Ovary (tissue), 9 donors: Measurements from ENCODE around the gene DAP3. TPM values are rescaled to one million over a fixed set of nuclear protein-coding genes. Genes with fewer than 3 reads are reported as not detected.

Source experiments
- DNase-seq, 5 donors: peaks; one replicate each; pipeline ENCODE4 v3.0.0-alpha.2; 2019 to 2020
- H3K27ac ChIP-seq, 2 donors: fragments of 200-600 bp; one replicate each; pipeline versions ENCODE4 v1.5.1 to v1.8.0; 2019 to 2022
- H3K27me3 ChIP-seq: fragments of 200-600 bp; one replicate; pipeline ENCODE4 v1.8.0; 2022
- H3K36me3 ChIP-seq: fragments of 200-600 bp; sonication (generic); one replicate; pipeline ENCODE4 v1.5.1; 2019
- H3K4me1 ChIP-seq: one replicate; pipeline ENCODE4 v1.8.1; 2013; ENCODE audit warnings: mild to moderate bottlenecking, moderate library complexity; ENCODE audit not compliant: insufficient read depth
- H3K4me3 ChIP-seq: fragments of 200-600 bp; sonication (generic); one replicate; pipeline ENCODE4 v1.5.1; 2017
- H3K9me3 ChIP-seq, 2 donors: fragments of 200-600 bp in 1 of 2; sonication (generic) in 1 of 2; one replicate each; pipeline versions ENCODE4 v1.5.1 to v1.8.1; 2013 to 2019; ENCODE audit warnings: mild to moderate bottlenecking in 1 of 2, moderate library complexity in 1 of 2
- EP300 ChIP-seq: sonication (generic); formaldehyde crosslinking; IDR thresholded peaks from one replicate; pipeline ENCODE4 v1.6.1; 2017; ENCODE audit warnings: antibody characterized with exemption
- POLR2A ChIP-seq: fragments of 450-650 bp; IDR thresholded peaks from one replicate; pipeline ENCODE4 v1.6.1; 2017; ENCODE audit warnings: antibody characterized with exemption, mild to moderate bottlenecking, moderate library complexity
- WGBS, 3 donors: extraction: QIAGEN DNeasy Blood & Tissue Kit in 1 of 3; methylation state at CpG; one replicate each; pipeline versions ENCODE4 v1.1.5 to v1.1.7; 2013 to 2017; 5-methylcytosine and 5-hydroxymethylcytosine counted together
- intact Hi-C, 4 donors: fragments of 100-400 bp; cut with DNase I; formaldehyde crosslinking; loops; one replicate each; pipeline versions ENCODE4 v1.11.0 to v1.15.1; 2022 to 2023
- polyA plus RNA-seq, 2 donors: library from polyadenylated mRNA; stranded (reverse); fragments of 200-250 nt in 1 of 2; fragments of 350-450 nt in 1 of 2; fragmentation: Illumina TruSeq in 1 of 2; extraction: RNeasy Lipid Tissue Mini Kit (QIAGEN cat#74804) in 1 of 2; gene quantifications; one replicate each; pipeline ENCODE4 v1.2.3, GENCODE V29; 2013 to 2014
- total RNA-seq, 7 donors: library from RNA; depleted of rRNA in 2 of 7; stranded (reverse); fragments of >200 nt in 2 of 7; fragmentation: NEBNext Ultra II Directional in 3 of 7; extraction: Animal tissue kit (Norgen Biotek cat#: 25700) in 3 of 7; gene quantifications; one replicate each; pipeline versions ENCODE4 v1.1.0 to v1.2.4, GENCODE V29; 2016 to 2023
- TF ChIP-seq, protein P1 (sequence below), 3 donors: fragments of 450-650 bp in 2 of 3; fragments of 200-600 bp in 1 of 3; IDR thresholded peaks; one replicate each; pipeline versions ENCODE4 v1.5.1 to v1.8.0; 2016 to 2022; ENCODE audit warnings: antibody characterized with exemption in 3 of 3, mild to moderate bottlenecking in 1 of 3
- donor health status: DM: no; HTN: no; CAD: no; lungs with moderate emphysema.
- donor health status: DM: no; HTN: no; CAD: no.
- donor health status: Bipolar disorder and iron deficiency.
- donor health status: DM: yes; HTN: yes; CAD: no.
- donor health status: DM: no; HTN: no; CAD: no.
- donor health status: DM: yes; HTN: yes; CAD: no.

Gene DAP3
- total and polyA plus RNA-seq, 9 donors = 43.7 to 140 (median 61.4) TPM

DNA sequence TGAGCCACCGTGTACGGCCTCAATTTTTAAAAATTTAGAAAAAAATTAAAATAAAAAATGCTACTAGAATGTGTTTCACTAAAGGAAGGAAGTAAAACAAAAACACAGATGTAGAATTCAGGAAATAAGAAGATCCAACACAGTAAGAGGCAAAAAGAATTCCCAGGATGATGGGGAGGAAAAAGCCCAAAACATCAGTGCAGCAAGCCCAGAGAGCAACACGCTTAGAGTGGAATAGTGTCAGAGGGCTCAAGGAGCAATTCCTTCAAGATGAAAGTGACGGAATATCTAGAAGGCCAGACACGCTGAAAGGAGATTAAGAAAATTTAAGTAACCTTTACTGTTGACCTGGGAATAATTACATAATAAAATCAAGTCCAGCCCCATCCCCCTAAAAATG is 80.4 kb downstream of the DAP3 start:
- Histone ChIP-seq H3K27ac (no peak overlapping the region), H3K4me3 (no peak overlapping the region), H3K27me3 (no peaks in the 10 kb centered on the region), H3K9me3 (no peaks in the 10 kb centered on the region), H3K36me3 (no peaks in the 10 kb centered on the region), H3K4me1 (no peaks in the 10 kb centered on the region)
- DNase-seq = no peak
- WGBS, 3 donors = 79 to 89% (median 88%) methylated on average over 5 of the region's 5 CpGs
- TF ChIP-seq, protein P1, sequence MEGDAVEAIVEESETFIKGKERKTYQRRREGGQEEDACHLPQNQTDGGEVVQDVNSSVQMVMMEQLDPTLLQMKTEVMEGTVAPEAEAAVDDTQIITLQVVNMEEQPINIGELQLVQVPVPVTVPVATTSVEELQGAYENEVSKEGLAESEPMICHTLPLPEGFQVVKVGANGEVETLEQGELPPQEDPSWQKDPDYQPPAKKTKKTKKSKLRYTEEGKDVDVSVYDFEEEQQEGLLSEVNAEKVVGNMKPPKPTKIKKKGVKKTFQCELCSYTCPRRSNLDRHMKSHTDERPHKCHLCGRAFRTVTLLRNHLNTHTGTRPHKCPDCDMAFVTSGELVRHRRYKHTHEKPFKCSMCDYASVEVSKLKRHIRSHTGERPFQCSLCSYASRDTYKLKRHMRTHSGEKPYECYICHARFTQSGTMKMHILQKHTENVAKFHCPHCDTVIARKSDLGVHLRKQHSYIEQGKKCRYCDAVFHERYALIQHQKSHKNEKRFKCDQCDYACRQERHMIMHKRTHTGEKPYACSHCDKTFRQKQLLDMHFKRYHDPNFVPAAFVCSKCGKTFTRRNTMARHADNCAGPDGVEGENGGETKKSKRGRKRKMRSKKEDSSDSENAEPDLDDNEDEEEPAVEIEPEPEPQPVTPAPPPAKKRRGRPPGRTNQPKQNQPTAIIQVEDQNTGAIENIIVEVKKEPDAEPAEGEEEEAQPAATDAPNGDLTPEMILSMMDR (IDR thresholded peaks at IDR 0.05) = no peak
- TF ChIP-seq POLR2A = no peak
- TF ChIP-seq EP300 = no peak
- intact Hi-C loops = no loop called here

DNA sequence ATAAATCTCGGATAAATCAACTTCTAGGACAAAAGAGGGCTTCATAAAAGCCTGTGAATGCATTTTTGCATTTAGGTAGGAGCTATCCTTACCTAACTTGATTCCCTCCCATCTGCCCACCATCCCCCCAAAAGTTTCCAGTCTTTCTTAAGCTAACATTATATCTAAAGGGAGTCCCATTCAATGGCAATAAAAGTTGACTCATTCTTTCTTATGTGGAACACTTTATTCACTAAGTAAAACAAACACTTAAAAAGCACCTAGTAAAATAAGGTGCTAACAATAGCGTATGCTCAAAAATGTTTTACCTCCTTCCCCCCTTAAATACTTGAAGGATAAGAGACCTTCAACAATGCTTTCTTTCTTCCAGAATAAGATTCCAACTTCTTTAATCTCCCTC is 84.3 kb downstream of the DAP3 start:
- Histone ChIP-seq H3K4me1 (no peaks in the 10 kb centered on the region), H3K27ac (no peak overlapping the region), H3K4me3 (no peak overlapping the region), H3K9me3 (no peaks in the 10 kb centered on the region), H3K36me3 (no peaks in the 10 kb centered on the region), H3K27me3 (no peaks in the 10 kb centered on the region)
- intact Hi-C loops = no loop called here
- WGBS, 3 donors = 86 to 87% (median 87%) methylated on average over 2 of the region's 2 CpGs
- TF ChIP-seq POLR2A (no peak), EP300 (no peak)
- TF ChIP-seq, protein P1 (IDR thresholded peaks at IDR 0.05) = no peak
- DNase-seq = no peak

DNA sequence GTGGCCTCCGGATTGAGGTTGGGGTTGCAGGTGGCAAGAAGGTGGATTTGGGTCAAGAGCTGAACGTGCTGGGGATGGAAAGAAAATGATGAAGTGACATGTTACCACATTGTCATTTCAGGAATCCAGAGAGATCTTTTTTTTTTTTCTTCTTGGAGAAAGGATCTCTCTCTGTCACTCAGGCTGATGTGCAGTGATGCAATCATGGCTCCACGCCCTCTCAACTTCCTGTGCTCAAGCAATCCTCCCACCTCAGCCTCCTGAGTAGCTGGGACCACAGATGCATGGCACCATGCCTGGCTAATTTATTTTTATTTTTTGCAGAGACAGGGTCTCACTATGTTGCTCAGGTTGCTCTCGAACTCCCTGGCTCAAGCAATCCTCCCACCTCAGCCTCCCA is 87.5 kb downstream of the DAP3 start:
- intact Hi-C loops = no loop called here
- Histone ChIP-seq H3K36me3 (no peaks in the 10 kb centered on the region), H3K27me3 (no peaks in the 10 kb centered on the region), H3K27ac (no peak overlapping the region), H3K9me3 (no peaks in the 10 kb centered on the region), H3K4me3 (no peak overlapping the region), H3K4me1 (no peaks in the 10 kb centered on the region)
- TF ChIP-seq POLR2A (no peak), EP300 (no peak)
- TF ChIP-seq, protein P1 (IDR thresholded peaks at IDR 0.05) = no peak
- DNase-seq = no peak
- 87 to 91% (median 90%) methylated on average over 4 of the region's 4 CpGs for WGBS, 3 donors

DNA sequence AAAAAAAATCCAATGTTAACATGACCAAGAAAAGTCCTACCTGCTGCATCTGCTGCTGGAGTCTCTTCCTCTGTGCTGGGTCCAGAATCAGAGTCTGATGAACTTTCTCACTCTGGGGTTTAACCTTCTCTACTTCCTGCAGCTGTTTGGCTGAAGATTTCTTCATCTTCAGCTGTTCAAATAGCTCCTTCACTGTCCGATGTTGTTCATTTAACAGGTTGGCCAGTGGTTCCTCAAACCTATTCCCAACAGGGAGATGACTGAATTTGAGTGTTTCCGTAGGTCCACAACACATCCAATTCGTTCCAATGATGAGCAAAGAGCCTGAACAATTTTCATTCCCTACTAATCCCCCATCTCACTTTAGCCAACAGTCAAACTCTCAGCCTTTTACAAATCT is 88.7 kb downstream of the DAP3 start:
- no peak for DNase-seq
- Histone ChIP-seq H3K27me3 (no peaks in the 10 kb centered on the region), H3K27ac (no peak overlapping the region), H3K36me3 (no peaks in the 10 kb centered on the region), H3K9me3 (no peaks in the 10 kb centered on the region), H3K4me3 (no peak overlapping the region), H3K4me1 (no peaks in the 10 kb centered on the region)
- TF ChIP-seq EP300 = no peak
- TF ChIP-seq POLR2A = no peak
- TF ChIP-seq, protein P1 (IDR thresholded peaks at IDR 0.05) = no peak
- intact Hi-C loops = no loop called here
- 92 to 97% (median 93%) methylated on average over 3 of the region's 3 CpGs for WGBS, 3 donors

Other genes starting within 250 kb of the DAP3 start
- 10 to 100 TPM; 58.6 to 98.4 (median 77.5) TPM for gene ASH1L, start 126.3 kb upstream of the DAP3 start, total RNA-seq
- 10 to 100 TPM; 16.2 to 33.9 TPM for gene ASH1L, start 126.3 kb upstream of the DAP3 start, polyA plus RNA-seq
- gene MSTO1, start 78.9 kb upstream of the DAP3 start, total RNA-seq = 10 to 100 TPM; 13.8 to 96.2 (median 51.5) TPM
- gene MSTO1, start 78.9 kb upstream of the DAP3 start, polyA plus RNA-seq = 10 to 100 TPM; 26.2 to 38.9 TPM
- gene YY1AP1, start 317 bp upstream of the DAP3 start, total RNA-seq = 100 to 1,000 TPM in 5 of 7 donors, 10 to 100 TPM in 2; 86.3 to 156 (median 106) TPM
- 100 to 1,000 TPM in 1 of 2 donors, 10 to 100 TPM in 1; 43.4 to 101 TPM for gene YY1AP1, start 317 bp upstream of the DAP3 start, polyA plus RNA-seq
- gene GON4L, start 168.1 kb downstream of the DAP3 start, total RNA-seq = 10 to 100 TPM; 20.6 to 57.5 (median 42.5) TPM
- gene GON4L, start 168.1 kb downstream of the DAP3 start, polyA plus RNA-seq = 10 to 100 TPM; 16.0 to 29.4 TPM
- 10 to 100 TPM; 10.1 to 27.9 (median 19.7) TPM for gene SYT11, start 170.5 kb downstream of the DAP3 start, total RNA-seq
- 10 to 100 TPM; 12.5 to 48.9 TPM for gene SYT11, start 170.5 kb downstream of the DAP3 start, polyA plus RNA-seq
- gene RIT1, start 222.3 kb downstream of the DAP3 start, total RNA-seq = 10 to 100 TPM; 10.9 to 26.9 (median 23.0) TPM
- gene RIT1, start 222.3 kb downstream of the DAP3 start, polyA plus RNA-seq = 10 to 100 TPM in 1 of 2 donors, 1 to 10 TPM in 1; 8.6 to 20.2 TPM
- gene KHDC4, start 245.3 kb downstream of the DAP3 start, total RNA-seq = 10 to 100 TPM; 38.1 to 61.1 (median 46.4) TPM
- 10 to 100 TPM; 35.4 to 47.1 TPM for gene KHDC4, start 245.3 kb downstream of the DAP3 start, polyA plus RNA-seq